Limb (tissue), 2 donors: ENCODE results near the gene MTR.
"Not testable (repeated sequence)": the region's sequence is repeated elsewhere in the genome, so short reads cannot be mapped to it uniquely, and the experiment has no call there.

Experiments used
- DNase-seq, 2 donors: peaks; one replicate each; pipeline ENCODE4 v3.0.0-alpha.2; 2016; ENCODE audit errors: extremely low spot score in 2 of 2

MTR gene

GRCh38 chr1:236896716-236897115 lies 101.6 kb downstream of the MTR start:
- no peak for DNase-seq

GRCh38 chr1:236904892-236905741 lies 110.0 kb downstream of the MTR start:
- no peak for DNase-seq

DNA sequence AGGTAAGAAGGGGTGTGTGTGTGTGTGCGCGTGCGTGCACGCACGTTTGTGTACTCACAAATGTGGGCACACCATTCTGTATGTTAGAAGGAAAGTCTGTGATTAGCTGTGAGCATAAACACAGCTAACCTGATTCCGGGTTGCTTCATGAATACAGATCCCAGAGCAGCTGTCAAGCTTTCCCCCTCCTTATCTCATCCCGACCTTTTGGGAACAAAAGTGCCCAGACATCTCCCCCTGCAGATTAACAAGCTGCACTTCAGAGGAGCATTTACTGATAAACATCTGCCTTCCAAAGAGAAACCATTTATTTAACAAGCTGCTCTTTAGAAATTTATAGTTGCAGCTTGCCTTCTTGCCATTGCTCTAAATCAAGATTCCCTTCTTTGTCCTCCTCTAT lies 112.1 kb downstream of the MTR start:
- no peak for DNase-seq

DNA sequence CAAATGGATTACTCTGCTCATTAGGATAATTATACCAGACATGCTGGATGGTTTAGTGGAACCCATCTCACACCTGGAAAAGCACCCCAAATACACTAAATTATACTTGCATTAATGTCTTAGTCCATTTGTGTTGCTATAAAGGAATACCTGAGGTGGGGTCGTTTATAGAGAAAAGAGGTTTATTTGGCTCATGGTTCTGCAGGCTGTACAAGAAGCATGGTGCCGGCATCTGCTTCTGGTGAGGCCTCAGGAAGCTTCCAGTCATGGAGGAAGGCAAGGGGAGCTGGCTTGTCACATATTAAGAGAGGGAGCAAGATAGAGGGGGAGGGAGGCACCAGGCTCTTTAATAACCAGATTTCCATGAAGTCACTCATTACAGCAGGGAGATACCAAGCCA lies 113.6 kb downstream of the MTR start:
- DNase-seq = no peak

- DNase-seq = not testable (repeated sequence)
Measured at GRCh38 chr1:236911047-236911446, 116.0 kb downstream of the MTR start.

DNA sequence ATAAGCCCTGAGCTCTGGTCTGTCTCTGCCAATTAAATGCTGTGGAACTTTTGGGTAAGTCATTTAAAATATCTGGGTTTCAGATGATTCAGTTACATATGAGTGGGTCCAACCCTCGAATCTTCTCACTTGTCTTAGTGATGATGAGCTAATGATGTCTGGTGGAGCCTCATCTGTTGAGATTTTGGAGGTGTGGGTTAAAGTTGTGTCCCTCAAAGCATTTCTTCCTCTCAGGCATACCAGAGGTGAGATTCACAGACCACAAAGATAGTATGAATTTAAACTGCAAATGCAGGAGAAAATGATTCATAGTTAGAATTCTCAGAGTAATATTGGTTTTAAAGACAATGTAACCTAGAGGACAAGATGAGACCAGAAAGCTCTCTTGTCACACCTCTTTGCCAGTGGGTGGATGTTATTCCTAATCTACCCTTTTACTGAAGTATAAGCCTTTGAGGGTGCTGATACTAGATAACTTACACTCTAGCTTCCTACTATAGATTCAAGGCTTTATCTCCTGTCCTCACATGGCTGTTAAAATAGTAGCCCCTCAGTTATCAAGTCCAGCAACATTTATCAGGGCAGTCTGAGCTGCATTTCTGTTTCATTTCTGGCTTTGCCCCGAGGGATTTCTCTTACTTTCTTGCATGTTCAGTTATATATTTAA lies 118.4 kb downstream of the MTR start:
- no peak for DNase-seq

- no peak for DNase-seq
Measured at GRCh38 chr1:236914375-236914774, 119.3 kb downstream of the MTR start.

GRCh38 chr1:236916131-236916800 lies 121.2 kb downstream of the MTR start:
- DNase-seq = no peak

DNA sequence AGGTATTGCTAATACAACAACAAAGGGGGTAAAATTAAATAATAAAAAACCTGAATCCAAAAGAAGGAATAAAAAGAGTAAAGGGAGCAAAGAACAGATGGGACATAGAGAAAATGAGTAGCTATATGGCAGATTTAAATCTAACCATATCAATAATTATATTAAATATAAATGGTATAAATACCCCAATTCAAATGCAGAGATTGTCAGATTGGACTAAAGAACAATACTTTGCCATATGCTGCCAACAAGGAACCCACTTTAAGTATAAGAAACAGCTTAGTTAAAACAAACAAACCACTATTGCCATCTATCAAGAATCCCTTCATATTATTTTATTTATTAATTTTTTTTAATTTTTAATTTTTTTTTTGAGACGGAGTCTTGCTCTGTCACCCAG lies 122.4 kb downstream of the MTR start:
- no peak for DNase-seq

- no peak for DNase-seq
Measured at GRCh38 chr1:236920286-236920894, 125.3 kb downstream of the MTR start.

DNA sequence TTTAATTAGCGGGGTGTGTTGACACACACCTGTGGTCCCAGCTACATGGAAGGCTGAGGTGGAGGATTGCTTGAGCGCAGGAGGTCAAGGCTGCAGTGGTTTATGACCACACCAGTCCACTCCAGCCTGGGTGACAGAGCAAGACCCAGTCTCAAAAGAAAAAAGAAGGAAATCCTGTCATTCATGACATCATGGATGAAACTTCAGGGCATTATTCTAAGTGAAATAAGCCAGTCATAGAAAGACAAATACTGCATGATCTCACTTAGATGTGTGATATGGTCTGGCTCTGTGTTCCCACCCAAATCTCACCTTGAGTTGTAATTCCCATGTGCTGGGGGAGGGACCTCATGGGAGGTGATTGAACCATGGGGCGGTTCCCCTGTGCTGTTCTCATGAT lies 126.5 kb downstream of the MTR start:
- DNase-seq = no peak

DNA sequence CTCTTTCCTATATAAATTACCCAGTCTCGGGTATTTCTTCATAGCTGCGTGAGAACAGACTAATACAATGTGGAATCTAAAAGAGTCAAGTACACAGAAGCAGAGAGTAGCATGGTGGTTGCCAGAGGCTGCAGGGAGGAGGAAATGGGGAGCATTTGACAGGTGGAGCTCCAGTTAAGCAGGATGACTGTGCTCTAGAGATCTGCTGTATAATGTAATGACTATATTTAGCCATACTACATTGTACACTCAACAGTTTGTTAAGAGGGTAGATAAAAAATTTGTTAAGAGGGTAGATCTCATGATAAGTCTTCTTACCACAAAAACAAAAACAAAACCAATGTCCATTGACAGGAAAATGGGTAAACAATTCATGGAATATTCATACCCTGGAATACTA lies 127.1 kb downstream of the MTR start:
- DNase-seq = peak in 1 of 2 donors; percentile 9

DNA sequence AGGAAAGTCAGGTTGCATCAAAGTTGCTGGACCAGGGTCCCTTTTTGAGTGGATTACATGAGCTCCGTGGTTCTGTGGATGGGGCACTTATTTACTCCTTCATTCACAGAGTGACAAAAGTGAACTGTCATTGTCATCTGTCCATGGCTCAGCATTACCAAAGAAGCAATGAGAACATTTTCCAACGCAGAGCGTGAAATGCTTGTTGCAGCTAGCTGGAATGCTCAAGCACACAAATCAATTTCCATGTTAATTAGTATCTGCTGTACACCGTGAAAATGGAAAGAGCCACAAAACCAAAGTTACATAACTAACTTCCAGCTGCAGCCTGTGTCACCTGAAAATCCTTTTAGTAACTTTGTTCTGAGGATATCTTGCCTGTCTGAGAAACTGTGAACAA lies 130.3 kb downstream of the MTR start:
- no peak for DNase-seq

GRCh38 chr1:236930503-236930902 lies 135.4 kb downstream of the MTR start:
- DNase-seq = no peak

GRCh38 chr1:236938760-236939159 lies 143.7 kb downstream of the MTR start:
- DNase-seq = no peak

GRCh38 chr1:236942431-236942830 lies 147.3 kb downstream of the MTR start:
- no peak for DNase-seq

DNA sequence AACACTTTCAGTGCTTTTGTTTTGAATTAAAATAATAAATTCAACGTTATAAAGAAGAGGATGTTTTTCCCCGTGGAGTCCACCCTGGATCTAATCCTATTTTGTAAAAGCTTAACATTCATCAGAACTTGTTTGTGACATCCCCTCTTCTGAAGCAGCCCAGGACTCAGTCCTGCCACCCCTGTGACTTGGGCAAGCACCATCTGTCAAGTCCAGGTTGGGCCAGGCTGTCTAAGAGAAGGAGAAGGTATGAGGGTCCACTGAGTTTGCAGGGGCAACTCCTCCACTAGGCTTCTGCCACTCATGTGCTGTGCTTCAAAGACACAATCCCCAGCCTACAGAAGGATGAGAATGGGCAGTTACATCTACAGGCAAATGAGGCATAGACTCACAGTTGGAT lies 149.5 kb downstream of the MTR start:
- no peak for DNase-seq

DNA sequence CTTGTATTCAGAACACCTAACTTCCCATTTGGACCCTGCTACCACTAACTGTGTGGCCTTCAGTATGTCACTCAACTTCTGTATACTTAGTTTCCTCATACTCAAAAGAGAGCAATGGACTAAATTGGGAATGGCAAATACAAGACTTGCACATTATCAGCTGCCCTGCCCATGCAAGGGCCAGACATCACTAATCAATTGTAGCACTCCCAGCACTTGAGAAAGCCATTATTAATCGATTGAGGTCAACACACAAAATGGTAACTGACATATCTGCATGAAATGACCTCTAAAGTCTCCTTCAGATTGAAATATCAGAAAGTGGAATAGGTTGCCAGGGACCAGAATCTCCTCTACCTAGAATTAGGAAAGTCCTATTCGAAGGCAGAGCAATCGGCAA lies 149.9 kb downstream of the MTR start:
- no peak for DNase-seq

DNA sequence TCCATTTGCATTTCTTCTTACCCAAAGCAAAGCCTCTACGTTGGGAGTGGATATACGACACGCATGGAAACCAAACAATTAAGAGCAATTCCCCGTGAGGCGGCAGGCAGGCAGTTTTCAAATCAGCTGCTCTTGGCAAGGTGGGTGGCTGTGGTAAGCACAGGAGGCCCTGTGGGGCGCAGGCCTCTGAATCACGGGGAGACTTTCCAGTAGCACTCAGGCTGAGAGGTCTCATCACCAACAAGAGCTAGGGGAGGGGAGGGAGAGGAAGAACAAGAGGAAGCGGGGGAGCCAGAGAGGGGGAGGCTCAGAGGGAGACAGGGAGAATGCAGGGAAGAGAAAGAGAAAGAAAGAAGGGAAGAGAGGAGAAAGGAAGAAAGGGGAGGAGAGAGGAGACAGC lies 152.7 kb downstream of the MTR start:
- DNase-seq = no peak

DNA sequence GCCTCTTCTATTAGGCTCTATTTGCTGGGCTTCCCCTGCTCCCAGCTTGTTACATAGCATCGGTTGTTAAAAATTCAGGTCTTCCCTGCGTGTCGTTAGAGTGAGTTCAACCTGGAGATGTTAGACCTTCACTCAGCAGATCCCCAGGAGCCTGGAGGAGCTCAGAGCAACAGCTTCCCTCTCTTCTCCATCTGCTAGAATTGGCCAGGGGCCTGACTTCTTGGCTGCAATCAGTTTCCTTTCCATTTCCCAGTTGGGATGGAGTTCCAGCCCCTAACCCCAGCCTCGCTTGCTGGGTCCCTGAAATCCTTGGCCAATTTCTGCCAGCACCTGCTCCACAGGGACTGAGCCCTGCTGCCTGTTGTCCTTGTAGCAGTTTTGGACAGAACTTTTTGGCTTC lies 153.3 kb downstream of the MTR start:
- no peak for DNase-seq

DNA sequence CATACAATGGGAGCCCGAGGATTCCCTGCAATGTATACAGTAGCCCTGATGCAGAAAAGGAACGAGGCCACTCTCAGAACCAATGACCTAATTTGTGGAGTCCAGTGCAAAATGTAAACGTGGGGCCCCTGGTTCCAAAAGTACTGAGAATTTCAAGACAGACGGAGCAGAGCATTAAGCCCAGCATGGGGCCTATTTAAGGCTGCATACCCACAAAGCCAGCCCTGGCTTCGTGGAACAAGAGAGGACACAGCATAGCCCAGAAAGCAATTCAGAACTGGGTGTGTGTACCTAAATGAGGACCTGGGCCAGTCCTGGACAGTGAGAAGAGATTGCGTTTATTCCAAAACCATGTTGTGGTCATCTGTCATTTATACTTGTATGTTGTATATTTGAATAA lies 153.9 kb downstream of the MTR start:
- DNase-seq = no peak

DNA sequence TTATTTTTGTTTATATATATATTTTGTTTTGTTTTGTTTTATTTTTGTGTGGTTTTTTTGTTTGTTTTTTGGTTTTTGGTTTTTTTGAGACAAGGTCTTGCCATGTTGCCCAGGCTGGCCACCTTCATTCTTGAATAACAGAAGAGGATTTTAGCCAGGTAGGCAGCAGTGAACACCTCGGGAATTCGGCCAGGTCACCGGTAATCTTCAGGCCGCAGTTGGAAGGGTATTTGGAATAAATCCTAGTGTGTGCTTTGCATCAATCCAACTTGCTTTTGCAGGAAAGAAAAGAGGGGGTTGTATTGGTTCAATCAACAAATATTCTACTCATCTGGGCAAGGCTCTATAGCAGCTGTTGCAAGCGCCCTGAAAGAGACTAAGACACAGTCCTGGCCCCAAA lies 155.3 kb downstream of the MTR start:
- no peak for DNase-seq
